Left ventricle myocardium superior (tissue), 1 donor: Measurements from ENCODE around the gene BRWD1. TPM values are rescaled to one million over a fixed set of nuclear protein-coding genes. Genes with fewer than 3 reads are reported as not detected.
"Not testable (repeated sequence)": the region's sequence is repeated elsewhere in the genome, so short reads cannot be mapped to it uniquely, and the experiment has no call there.

Experiments used
- ATAC-seq: fragments of 200-7000 bp; cut with Tn5 transposase; one replicate; pipeline ENCODE4 v1.9.1; 2020; ENCODE audit warnings: mild to moderate bottlenecking, moderate library complexity
- DNase-seq: peaks from one replicate; pipeline ENCODE4 v3.0.0-alpha.2; 2020
- intact Hi-C: fragments of 100-400 bp; cut with micrococcal nuclease; formaldehyde crosslinking; loops from one replicate; pipeline ENCODE4 v1.11.0; 2022
- total RNA-seq: library from RNA; stranded (reverse); fragmentation: NEBNext Ultra II Directional; extraction: Animal tissue kit (Norgen Biotek cat#: 25700); gene quantifications from one replicate; pipeline ENCODE4 v1.2.1, GENCODE V29; 2021
- donor health status: DM: no; HTN: yes; CAD: no; lungs with severe emphysema.

BRWD1 gene
- total RNA-seq, 1 donor from 2014 or later = 34.2 TPM

DNA sequence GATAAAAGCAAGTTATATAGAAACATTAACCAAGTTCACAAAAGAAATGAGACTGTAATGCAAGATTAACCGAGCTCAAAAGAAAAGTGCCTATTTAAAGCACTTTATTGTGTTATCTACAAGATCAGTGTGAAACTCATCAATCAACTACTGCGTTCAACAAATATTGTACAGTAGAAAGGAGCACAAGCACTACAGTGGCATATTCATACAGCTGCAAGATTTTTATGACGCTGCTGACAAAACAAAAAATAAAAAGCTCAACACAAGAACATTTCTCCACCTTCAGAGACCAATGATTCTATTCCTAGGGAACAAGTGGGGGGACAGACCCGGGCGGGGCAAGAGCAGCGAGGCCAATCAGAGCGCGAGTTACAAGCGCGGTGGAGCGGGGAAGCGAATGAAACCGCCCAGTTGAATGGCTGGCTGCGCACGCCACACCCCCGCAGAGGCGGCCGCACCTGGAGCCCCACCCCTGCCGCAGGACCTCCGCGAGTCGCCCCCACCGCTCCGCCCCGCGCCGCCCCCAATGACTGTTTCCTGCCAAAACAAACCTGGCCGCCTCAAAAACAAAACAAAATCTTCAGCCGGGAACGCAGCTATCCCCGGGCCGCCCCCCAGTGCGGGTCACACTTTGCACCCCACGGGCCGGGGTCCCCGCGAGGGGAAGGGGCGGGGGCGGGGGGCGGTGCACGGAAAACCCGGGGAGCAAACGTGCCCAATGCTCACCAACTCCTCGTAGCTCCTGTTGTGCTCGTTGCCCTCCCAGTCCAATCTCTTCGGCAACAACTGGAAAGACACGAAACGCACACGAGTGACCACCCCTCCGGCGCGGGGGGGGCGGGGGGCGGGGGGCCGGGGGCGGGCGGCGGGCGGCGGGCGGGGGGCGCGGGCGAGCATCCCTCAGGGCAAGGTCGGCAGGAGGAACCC, 1.1 kb downstream of the BRWD1 start:
- peak; percentile 83 for ATAC-seq
- DNase-seq = peak; percentile 95
- intact Hi-C loops = loop anchor here (10.0 kb wide), 1 partner anchor 72 kb away; a partner anchor contains a TSS

DNA sequence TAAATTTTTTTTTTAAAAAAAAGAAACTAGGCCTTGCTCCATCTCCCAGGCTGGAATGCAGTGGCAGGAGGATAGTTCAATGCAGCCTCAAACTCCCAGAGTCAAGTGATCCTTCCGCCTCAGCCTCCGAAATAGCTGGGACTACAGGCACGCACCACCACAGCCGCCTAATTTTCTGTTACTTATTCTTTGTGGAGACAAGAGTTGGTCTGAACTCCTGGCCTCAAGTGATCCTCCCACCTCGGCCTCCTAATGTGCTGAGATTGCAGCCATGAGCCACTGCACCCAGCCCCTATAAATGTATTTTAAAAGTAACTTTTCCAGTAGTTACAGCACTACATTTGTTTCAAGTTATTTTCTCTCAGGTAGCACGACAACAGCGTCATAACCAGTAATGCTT, 2.3 kb downstream of the BRWD1 start:
- DNase-seq (no peak), ATAC-seq (no peak)
- intact Hi-C loops = loop anchor here (10.0 kb wide), 1 partner anchor 74 kb away; a partner anchor contains a TSS

DNA sequence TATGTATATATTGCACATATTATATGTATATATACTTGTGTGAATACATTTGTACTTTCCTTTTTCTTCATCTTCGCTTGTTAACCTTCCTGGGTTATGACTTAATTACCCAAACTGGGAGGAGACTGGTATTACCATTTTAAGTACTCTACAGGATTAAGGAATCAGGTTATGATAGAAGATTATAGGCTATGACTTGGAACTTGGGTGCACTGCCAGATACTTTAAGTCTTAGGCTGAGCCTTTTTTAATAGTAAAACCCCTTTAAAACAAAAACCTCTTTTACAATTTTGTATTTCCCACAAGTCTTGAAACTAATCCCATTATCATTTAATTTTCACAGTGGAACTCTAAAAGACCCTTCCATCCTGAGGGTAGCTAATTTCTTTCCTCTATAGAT, 6.0 kb downstream of the BRWD1 start:
- no peak for DNase-seq
- ATAC-seq = no peak
- intact Hi-C loops = no loop called here

DNA sequence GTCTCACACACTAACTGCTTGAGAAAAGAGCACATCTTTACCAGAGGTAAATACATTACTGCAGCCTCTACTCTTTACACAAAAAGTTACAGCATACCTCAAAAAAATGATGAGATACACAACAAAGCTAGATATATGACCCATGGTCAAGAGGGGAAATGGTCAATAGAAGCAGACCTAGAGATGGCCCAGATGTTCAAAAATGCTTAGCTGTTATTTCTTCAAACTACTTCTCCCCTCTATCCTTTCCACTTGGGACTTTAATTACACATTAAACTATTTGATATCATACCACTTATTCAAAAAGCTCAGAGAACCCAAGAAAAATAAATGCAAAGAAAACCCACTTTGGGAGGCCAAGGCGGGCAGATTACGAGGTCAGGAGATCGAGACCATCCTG, 12.8 kb downstream of the BRWD1 start:
- intact Hi-C loops = no loop called here
- ATAC-seq (no peak), DNase-seq (no peak)

DNA sequence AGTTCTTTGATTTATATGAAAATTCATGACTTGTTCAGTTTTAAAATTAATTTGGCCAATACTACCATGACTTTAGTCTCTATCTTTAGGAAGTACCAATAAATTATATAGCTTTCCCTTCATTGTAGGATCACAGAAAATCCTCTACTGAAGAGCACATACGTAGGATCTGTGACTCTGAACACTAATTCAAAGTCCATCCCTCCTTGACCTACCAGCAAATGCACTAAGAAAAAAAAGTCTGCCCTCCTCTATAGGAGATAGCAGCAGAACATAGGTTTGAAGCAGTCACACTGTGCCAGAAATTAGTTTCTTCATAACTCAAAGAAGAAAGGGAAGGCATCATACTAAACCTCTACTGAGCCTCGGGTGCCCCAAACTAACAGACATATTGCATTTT, 16.5 kb downstream of the BRWD1 start:
- ATAC-seq = no peak
- intact Hi-C loops = no loop called here

DNA sequence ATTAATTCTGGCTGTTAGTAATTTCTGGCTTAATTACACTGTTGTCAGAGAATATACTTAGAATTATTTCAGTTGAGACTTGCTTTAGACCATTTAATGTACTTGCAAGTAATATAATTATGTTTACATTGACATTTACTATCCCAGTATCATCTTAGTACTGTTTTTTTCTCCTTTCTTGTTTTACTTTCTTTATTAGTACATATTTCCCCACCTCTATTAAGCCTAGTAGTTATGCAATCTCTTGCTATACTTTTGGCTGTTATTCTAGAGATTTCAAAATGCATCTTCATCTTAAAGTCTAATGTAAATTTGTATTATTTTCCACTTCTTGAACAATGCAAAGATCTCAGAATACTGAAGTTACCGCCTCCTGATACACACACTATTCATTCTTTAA, 24.4 kb downstream of the BRWD1 start:
- intact Hi-C loops = no loop called here
- ATAC-seq (no peak), DNase-seq (no peak)

More for the DNA sequence above, 16.5 kb downstream of the BRWD1 start:
- no peak for DNase-seq

DNA sequence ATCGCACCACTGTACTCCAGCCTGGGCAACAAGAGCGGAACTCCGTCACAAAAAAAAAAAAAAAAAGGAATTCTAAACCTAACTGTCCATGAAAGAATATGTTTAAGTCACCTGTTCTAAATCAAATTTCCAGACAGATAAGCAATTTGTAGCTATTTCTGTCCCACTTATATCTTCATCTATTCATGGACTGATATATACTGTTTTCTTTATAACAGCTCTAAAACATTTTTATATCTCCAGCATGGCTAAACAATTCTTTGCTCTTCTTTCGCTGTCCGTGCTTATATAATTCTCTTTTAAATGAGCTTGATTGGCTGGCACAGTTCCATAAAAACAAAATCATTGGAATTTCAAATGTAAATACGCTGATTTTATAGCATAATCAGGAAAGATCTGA, 30.5 kb downstream of the BRWD1 start:
- no peak for DNase-seq
- ATAC-seq = no peak
- intact Hi-C loops = no loop called here

DNA sequence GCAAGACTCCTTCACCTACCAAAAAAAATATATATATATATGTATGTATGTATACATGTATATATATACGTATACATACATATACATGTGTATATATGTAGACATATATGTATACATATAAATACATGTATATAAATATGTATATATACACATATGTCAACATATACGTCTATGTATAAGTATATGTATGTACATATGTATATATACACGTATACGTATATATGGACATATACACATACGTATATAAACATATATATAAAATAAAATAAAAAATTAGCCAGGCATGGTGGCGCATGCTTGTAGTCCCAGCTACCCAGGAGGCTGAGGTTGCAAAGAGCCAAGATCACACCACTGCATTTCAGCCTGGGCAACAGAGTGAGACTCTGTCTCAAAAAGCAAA, 31.6 kb downstream of the BRWD1 start:
- intact Hi-C loops = no loop called here
- DNase-seq (no peak), ATAC-seq (no peak)

DNA sequence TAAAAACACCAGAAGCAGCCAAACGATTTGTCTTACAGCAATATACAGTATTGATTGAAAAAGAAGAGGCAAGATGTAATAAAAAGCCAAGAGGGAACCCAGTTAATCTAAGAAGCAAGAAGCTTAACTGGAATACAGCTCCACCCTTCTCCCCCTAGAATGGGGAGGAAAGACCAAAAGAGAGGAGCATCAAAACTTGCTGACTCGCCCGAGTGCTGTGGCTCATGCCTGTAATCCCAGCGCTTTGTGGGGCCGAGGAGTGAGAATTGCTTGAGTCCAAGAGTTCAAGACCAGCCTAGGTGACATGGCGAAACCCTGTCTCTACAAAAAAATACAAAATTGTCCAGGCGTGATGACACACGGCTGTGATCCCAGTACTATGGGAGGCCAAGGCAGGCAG, 32.2 kb downstream of the BRWD1 start:
- intact Hi-C loops = no loop called here
- DNase-seq (no peak), ATAC-seq (no peak)

DNA sequence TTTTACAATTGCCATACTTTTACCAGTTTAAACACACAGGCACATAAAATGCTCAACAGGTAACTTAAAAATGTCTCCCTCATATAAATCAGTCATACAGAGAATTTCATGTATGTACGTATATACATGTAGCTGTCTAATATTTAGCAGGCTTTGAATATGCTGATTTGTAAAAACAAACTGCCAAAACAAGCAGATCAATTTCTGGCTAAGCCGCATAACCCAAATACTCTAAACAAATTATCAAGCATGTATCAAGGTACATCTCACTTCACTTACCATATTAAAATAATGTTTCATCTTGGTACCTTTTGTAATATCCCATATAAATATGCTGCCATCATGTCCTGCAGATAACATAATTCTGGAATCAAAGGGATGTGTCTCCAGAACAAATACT, 43.8 kb downstream of the BRWD1 start:
- DNase-seq = no peak
- intact Hi-C loops = loop anchor here (10.0 kb wide), 1 partner anchor 55 kb away; no protein-coding TSS in a partner anchor
- no peak for ATAC-seq

DNA sequence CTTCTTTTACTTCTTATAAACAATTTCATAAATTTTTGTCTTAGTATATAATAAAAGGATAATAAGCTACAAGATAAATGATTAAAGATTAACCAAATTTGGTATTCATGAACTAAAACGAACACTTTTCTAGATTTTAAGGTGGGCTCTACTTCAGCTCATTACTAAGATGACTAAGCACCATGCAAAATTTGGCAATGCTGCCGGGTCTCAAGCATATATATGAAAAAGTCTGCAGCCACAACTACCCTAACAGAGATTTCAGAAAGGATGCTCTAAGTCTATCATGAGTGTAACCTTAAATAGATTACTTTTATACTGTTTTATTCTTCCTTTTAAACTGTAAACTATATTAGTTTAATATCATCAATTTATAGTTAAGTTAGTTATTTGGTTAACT, 47.8 kb downstream of the BRWD1 start:
- no peak for ATAC-seq
- no peak for DNase-seq
- intact Hi-C loops = loop anchor here (10.0 kb wide), 1 partner anchor 51 kb away; no protein-coding TSS in a partner anchor

DNA sequence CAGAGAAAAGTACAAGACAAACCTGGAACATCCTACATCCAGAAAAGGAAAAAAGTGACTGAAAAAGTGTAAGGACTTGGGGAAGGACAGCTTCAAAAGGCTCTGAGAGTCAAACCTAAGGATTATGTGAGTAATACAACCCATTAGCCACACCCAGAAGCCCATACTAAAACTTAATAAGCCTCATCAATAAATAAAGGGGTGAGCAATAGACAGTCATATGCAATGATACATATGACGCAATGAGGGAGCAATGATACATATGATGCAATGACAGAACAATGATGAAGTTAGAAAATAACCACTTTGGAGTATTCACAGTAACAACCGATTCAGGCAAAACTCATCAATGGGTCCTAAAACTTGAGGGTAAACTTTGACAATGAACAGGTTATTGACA, 50.1 kb downstream of the BRWD1 start:
- intact Hi-C loops = loop anchor here (10.0 kb wide), 1 partner anchor 49 kb away; no protein-coding TSS in a partner anchor
- DNase-seq (no peak), ATAC-seq (no peak)

DNA sequence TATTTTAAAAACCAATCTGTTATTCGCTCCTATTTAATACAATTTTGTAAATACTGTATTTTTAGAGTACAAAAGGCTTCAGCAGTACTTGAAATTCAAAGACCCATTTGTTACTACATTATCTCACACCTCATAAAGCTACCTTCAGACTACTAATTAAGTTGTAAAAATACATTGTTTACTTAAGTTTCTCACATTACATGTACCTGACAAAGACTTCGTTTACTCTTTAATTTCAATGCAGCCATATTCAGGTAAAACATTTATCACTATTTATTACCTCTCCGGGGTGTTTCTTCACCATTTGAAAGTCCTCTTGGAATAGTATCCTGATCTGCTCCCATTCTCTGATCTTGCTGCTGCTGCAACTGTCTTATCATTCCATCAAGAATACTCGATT, 55.2 kb downstream of the BRWD1 start:
- intact Hi-C loops = no loop called here
- DNase-seq = no peak
- no peak for ATAC-seq

DNA sequence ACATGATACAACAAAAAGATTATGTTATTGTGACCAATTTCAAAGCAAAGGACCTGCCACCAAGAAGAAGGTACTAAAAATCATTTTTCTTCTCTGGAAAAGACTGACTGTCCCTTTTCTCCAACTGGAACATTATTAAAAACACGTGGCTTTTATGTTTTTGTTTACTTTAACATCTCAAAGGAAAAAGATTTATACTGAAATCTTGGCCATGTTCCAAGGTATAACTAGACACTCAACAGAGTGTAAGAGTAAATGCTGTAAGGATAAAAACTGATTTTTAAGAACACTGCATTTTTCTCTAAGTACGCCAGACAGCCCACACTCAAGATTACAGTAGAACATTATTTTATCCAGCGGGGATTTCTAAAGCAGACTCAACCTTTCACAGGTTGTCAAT, 62.1 kb downstream of the BRWD1 start:
- ATAC-seq (no peak), DNase-seq (no peak)
- intact Hi-C loops = no loop called here

DNA sequence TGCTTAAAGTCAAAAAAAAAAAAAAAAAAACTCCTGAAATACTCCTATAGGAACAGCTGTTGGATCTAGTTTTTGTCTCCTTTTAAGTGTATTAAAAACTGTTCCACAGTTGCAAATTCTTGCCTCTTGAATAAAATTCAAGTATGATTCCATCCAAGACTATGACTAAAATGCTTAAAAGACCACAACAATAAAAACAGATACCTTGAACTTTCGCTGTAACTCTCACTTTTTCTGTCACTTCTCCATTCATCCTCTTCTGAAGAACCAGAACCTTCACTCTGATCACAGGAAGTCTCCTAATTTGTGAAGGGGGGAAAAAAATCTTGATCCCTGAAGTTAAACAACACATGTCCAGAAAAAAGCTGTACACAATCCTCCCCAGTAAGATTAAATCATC, 75.2 kb downstream of the BRWD1 start:
- ATAC-seq (no peak), DNase-seq (no peak)
- intact Hi-C loops = no loop called here

DNA sequence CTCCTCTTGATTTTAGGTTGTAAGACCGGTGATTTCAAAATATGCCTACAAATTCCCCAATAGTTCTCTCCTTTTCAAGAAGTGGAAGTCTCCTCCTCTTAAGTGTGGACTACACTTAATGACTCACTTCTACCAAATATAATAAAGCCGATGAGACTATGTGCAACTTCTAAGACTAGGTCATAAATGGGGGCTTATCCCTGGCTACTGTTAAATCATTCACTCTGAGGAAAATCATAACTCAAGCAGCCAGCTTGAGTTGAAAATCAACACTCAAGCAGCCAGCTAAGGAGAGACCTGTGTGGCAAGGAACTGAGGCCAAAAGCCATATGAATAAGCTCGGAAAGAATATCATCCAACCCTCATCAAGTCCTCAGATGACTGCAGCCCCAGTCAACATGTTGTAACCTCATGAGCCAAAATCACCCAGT, 80.6 kb downstream of the BRWD1 start:
- ATAC-seq (no peak), DNase-seq (no peak)
- intact Hi-C loops = no loop called here

DNA sequence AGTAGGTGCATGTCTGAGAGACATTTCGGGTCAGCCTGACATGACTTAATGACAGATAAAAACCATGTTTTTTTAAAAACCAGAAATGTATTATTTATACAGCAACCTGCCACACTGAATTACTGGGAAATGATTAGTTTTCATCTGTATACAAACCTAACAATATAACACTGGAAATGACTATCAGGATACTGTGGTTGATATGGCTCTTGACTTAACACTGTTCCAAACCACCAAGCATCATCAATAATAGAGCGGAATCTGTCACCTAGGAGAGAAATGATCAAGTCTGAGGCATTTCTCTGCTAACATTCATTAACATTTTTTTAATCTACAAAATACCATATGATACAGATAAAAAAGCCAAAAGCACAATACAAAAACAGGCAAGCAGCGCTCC, 88.5 kb downstream of the BRWD1 start:
- intact Hi-C loops = no loop called here
- ATAC-seq (no peak), DNase-seq (no peak)

DNA sequence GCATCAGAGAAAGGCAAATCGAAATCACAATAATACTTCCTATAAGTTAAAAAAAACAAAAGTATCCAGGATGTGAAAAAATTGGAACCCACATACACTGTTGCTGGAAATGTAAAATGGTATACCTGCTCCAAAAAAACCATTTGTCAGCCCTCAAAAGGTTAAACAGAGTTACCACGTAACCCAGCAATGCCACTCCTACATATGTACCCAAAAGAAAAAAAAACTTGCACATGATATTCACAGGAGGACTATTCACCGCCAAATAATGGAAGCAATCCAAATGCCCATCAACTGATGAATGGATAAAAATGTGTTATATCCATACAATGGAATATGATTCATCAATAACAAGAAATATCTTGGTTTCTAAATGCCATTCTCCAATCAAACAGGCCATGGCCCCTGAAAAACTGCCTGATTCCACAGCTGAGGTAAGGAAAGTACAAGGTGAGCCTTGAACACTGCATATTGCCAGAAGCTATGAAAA, 91.4 kb downstream of the BRWD1 start:
- no peak for ATAC-seq
- intact Hi-C loops = no loop called here
- no peak for DNase-seq

DNA sequence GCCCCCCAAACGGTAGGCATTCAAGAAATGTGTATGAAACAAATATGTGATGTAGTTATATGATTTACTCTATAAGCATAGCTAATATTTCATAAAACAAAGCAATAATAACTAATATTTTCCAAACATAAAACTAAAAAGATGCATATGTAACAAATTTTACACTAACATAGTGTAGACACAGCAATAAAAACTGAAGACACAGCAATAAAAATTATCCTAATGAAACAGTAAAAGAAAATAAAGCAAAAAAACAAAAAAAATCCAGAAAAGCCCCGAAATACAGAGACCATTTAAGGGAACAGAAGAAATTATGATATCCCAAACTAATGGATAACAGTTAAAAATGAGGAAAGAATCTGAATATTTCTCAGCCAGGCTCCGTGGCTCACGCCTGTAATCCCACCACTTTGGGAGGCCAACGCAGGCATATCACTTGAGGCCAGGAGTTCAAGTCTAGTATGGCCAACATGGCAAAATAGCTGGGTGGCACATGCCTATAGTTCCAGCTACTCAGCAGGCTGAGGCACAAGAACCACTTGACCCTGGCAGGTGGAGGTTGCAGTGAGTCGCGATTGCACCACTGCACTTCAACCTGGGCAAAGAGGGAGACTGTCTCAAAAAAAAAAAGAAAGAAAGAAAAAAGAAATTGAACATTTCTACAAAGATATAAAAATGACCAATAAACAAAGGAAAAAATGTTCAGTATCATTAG, 92.0 kb downstream of the BRWD1 start:
- ATAC-seq (no peak), DNase-seq (no peak)
- intact Hi-C loops = no loop called here

DNA sequence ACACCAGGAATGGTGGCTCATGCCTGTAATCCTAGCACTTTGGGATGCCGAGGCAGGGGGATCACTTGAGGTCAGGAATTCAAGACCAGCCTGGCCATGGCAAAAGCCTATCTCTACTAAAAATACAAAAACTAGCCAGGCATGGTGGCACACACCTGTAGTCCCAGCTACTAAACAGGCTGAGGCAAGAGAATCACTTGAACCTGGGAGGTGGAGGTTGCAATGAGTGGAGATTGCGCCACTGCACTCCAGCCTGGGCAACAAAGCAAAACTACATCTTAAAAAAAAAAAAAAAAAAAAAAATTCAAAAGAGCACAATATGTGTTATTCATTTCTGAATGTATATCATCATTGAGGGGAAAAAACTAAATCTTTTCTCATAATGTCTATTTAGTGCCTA, 92.6 kb downstream of the BRWD1 start:
- ATAC-seq, intact Hi-C loops, DNase-seq: not testable (repeated sequence)
